ENCODE results near the gene TECPR2. TPM values are rescaled to one million over a fixed set of nuclear protein-coding genes. Genes with fewer than 3 reads are reported as not detected.

The TECPR2 gene
- total and polyA plus RNA-seq, 2 of the 13 experiments (the other 11 are each of a cell fraction or from before 2014, with no cell fraction given): 3.5 to 5.7 TPM

DNA sequence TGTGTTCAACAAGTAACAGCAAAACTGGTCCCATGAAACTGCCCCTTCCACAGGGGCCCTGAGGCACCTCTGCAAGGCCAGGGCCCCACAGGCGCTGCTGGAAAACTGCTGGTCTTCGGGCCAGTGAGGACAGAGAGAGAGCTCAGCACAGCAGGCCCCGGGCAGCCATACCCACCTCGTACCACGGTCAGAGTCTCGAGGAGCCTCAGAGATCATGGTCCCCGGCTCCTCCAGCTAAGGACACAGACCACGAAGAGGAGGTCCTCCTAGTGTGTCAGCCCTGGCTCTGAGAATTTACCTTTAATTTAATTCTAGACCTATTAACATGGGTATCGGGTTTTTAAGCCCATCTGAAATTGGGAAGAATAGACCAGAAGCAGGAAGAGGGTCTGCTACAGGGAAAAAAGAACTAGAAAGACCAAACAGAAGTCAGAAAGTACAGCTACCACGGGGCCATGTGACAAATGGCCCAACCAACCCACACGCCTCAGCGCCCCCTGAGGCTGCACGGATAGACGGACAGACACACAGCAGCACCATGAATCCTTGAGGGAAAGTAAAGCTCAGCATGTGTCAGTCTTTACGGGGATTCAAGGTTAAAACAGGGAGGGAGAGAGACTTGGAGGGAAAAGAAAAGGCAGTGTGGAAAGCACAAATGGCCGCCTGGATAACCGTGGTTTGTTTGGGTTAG lies 123.9 kb downstream of the TECPR2 start:
- Histone ChIP-seq H3K27me3 (ENCODE audit: control insufficient read depth in 1 of 2, insufficient read depth in 2 of 2, low read length in 2 of 2) (no peaks in the 10 kb centered on the region), H3K79me2 (ENCODE audit: insufficient read depth, low read length) (no peaks in the 10 kb centered on the region), H4K20me1 (ENCODE audit: insufficient read depth, low read length) (no peaks in the 10 kb centered on the region), H3K36me3 (replicated peaks in 1 of 2; ENCODE audit: control insufficient read depth in 1 of 2, insufficient read depth in 2 of 2, low read length in 2 of 2) (no peaks in the 10 kb centered on the region), H3K27ac (ENCODE audit: extremely low read length, insufficient read depth, low read length) (no peak overlapping the region), H3K9me3 (ENCODE audit: low read length) (no peaks in the 10 kb centered on the region), H3K4me1 (ENCODE audit: insufficient read depth, low read length) (peaks cover 10% of the 10 kb centered on the region), H2AFZ (ENCODE audit: low read length) (no peak overlapping the region), H3K4me2 (ENCODE audit: low read depth, low read length) (no peak overlapping the region), H3K9ac (ENCODE audit: insufficient read depth, low read depth, low read length) (no peak overlapping the region), H3K4me3 (replicated peaks in 1 of 3; ENCODE audit: insufficient read depth in 1 of 3, low read depth in 2 of 3, low read length in 3 of 3) (no peak overlapping the region)
- intact Hi-C loops (cut with micrococcal nuclease; ENCODE audit: unreplicated experiment) (no loop called here), in situ Hi-C loops (cut with HindIII; ENCODE audit: extremely low pct_ligation_motif_present, low pct_unique_long_range_greater_than_20kb) (no loop called here)
- TF ChIP-seq ZMYM4 (CRISPR knock-in tag; IDR thresholded peaks at IDR 0.05) (no peak), SOX6 (IDR thresholded peaks at IDR 0.05) (no peak), SOX6 (CRISPR knock-in tag; IDR thresholded peaks at IDR 0.05) (no peak), TCF12 (IDR thresholded peaks at IDR 0.05) (no peak), TCF12 (CRISPR knock-in tag; IDR thresholded peaks at IDR 0.05) (no peak)
- TF ChIP-seq, protein P1, sequence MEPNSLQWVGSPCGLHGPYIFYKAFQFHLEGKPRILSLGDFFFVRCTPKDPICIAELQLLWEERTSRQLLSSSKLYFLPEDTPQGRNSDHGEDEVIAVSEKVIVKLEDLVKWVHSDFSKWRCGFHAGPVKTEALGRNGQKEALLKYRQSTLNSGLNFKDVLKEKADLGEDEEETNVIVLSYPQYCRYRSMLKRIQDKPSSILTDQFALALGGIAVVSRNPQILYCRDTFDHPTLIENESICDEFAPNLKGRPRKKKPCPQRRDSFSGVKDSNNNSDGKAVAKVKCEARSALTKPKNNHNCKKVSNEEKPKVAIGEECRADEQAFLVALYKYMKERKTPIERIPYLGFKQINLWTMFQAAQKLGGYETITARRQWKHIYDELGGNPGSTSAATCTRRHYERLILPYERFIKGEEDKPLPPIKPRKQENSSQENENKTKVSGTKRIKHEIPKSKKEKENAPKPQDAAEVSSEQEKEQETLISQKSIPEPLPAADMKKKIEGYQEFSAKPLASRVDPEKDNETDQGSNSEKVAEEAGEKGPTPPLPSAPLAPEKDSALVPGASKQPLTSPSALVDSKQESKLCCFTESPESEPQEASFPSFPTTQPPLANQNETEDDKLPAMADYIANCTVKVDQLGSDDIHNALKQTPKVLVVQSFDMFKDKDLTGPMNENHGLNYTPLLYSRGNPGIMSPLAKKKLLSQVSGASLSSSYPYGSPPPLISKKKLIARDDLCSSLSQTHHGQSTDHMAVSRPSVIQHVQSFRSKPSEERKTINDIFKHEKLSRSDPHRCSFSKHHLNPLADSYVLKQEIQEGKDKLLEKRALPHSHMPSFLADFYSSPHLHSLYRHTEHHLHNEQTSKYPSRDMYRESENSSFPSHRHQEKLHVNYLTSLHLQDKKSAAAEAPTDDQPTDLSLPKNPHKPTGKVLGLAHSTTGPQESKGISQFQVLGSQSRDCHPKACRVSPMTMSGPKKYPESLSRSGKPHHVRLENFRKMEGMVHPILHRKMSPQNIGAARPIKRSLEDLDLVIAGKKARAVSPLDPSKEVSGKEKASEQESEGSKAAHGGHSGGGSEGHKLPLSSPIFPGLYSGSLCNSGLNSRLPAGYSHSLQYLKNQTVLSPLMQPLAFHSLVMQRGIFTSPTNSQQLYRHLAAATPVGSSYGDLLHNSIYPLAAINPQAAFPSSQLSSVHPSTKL (CRISPR knock-in tag; IDR thresholded peaks at IDR 0.05): no peak
- TF ChIP-seq, protein P2, sequence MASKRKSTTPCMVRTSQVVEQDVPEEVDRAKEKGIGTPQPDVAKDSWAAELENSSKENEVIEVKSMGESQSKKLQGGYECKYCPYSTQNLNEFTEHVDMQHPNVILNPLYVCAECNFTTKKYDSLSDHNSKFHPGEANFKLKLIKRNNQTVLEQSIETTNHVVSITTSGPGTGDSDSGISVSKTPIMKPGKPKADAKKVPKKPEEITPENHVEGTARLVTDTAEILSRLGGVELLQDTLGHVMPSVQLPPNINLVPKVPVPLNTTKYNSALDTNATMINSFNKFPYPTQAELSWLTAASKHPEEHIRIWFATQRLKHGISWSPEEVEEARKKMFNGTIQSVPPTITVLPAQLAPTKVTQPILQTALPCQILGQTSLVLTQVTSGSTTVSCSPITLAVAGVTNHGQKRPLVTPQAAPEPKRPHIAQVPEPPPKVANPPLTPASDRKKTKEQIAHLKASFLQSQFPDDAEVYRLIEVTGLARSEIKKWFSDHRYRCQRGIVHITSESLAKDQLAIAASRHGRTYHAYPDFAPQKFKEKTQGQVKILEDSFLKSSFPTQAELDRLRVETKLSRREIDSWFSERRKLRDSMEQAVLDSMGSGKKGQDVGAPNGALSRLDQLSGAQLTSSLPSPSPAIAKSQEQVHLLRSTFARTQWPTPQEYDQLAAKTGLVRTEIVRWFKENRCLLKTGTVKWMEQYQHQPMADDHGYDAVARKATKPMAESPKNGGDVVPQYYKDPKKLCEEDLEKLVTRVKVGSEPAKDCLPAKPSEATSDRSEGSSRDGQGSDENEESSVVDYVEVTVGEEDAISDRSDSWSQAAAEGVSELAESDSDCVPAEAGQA (IDR thresholded peaks at IDR 0.05; ENCODE audit: low read depth): no peak
- TF ChIP-seq, protein P2 (CRISPR knock-in tag; IDR thresholded peaks at IDR 0.05; ENCODE audit: borderline replicate concordance): no peak
- ChIA-PET POLR2A (no interaction called here), CTCF (ENCODE audit: low intra/inter-chr PET ratio, low total read pairs) (no interaction called here)
- WGBS (ENCODE audit: low lambda C conversion rate): 86% methylated on average over 11 of the region's 17 CpGs
- DNase-seq (ENCODE audit: low spot score): no peak
- no peak for ATAC-seq
- no peak for FAIRE-seq
- BruUV-seq (replicated peaks): no TSS peak
